AG04449 (cell line): ENCODE data around the gene FYCO1.

Experiments
- CTCF ChIA-PET: fragments of 350-600 bp; formaldehyde crosslinking; extraction: SDS; loops from one replicate; lab custom pipeline; 2021; ENCODE audit warnings: antibody characterized with exemption; lab: Yijun Ruan, JAX
- POLR2A ChIA-PET: fragments of 400-600, 350-600 bp; formaldehyde crosslinking; extraction: SDS; loops from one replicate; lab custom pipeline; 2020; ENCODE audit warnings: antibody characterized with exemption, inconsistent platforms; lab: Yijun Ruan, JAX
- DNase-seq: peaks from one replicate; pipeline ENCODE4 v3.0.0-alpha.2; 2010; ENCODE audit warnings: low read depth, low spot score
- H3K4me3 ChIP-seq: 2 replicates; pipeline ENCODE4 v1.5.1; 2011; ENCODE audit warnings: low read depth, mild to moderate bottlenecking, control low read depth, low read length
- TF ChIP-seq, protein P1 (sequence below): IDR thresholded peaks from one replicate; pipeline ENCODE4 v1.5.1; 2011; ENCODE audit warnings: mild to moderate bottlenecking, moderate library complexity, low read length, control low read depth, inconsistent platforms; ENCODE audit not compliant: insufficient read depth; ENCODE audit errors: missing control alignments

Gene FYCO1

GRCh38 chr3:45947361-45947760 lies 48.3 kb downstream of the FYCO1 start:
- POLR2A ChIA-PET, result no interaction called here
- DNase-seq, result no peak
- TF ChIP-seq, protein P1, sequence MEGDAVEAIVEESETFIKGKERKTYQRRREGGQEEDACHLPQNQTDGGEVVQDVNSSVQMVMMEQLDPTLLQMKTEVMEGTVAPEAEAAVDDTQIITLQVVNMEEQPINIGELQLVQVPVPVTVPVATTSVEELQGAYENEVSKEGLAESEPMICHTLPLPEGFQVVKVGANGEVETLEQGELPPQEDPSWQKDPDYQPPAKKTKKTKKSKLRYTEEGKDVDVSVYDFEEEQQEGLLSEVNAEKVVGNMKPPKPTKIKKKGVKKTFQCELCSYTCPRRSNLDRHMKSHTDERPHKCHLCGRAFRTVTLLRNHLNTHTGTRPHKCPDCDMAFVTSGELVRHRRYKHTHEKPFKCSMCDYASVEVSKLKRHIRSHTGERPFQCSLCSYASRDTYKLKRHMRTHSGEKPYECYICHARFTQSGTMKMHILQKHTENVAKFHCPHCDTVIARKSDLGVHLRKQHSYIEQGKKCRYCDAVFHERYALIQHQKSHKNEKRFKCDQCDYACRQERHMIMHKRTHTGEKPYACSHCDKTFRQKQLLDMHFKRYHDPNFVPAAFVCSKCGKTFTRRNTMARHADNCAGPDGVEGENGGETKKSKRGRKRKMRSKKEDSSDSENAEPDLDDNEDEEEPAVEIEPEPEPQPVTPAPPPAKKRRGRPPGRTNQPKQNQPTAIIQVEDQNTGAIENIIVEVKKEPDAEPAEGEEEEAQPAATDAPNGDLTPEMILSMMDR, result no peak
- H3K4me3 ChIP-seq, result no peak overlapping the region
- CTCF ChIA-PET, result interaction anchor here (1.6 to 36.2 kb wide), 3 partner anchors 10 to 136 kb away, joined by 3 to 918 read pairs (median 33); no protein-coding TSS in a partner anchor

DNA sequence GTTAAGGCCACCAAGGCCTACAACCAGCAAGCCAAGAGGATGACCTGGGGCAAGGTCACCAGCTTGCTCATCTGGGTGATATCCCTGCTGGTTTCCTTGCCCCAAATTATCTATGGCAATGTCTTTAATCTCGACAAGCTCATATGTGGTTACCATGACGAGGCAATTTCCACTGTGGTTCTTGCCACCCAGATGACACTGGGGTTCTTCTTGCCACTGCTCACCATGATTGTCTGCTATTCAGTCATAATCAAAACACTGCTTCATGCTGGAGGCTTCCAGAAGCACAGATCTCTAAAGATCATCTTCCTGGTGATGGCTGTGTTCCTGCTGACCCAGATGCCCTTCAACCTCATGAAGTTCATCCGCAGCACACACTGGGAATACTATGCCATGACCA lies 48.7 kb downstream of the FYCO1 start:
- no peak overlapping the region for H3K4me3 ChIP-seq
- ChIA-PET POLR2A (no interaction called here), CTCF (interaction anchor here (1.6 to 36.2 kb wide), 3 partner anchors 9 to 136 kb away, joined by 3 to 918 read pairs (median 33); no protein-coding TSS in a partner anchor)
- no peak for DNase-seq
- TF ChIP-seq, protein P1, result no peak

DNA sequence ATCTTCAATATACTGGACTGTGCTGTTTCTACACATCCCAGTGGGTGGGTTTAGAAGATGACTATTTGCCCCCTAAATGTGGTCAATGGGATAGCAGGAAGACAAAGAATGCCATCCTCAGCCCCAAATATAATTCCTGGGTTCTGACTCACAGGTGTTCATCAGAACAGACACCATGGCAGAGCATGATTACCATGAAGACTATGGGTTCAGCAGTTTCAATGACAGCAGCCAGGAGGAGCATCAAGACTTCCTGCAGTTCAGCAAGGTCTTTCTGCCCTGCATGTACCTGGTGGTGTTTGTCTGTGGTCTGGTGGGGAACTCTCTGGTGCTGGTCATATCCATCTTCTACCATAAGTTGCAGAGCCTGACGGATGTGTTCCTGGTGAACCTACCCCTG lies 49.3 kb downstream of the FYCO1 start:
- CTCF ChIA-PET, result interaction anchor here (0.7 to 36.2 kb wide), 4 partner anchors 9 to 137 kb away, joined by 3 to 918 read pairs (median 18); no protein-coding TSS in a partner anchor
- POLR2A ChIA-PET, result no interaction called here
- TF ChIP-seq, protein P1, result no peak

DNA sequence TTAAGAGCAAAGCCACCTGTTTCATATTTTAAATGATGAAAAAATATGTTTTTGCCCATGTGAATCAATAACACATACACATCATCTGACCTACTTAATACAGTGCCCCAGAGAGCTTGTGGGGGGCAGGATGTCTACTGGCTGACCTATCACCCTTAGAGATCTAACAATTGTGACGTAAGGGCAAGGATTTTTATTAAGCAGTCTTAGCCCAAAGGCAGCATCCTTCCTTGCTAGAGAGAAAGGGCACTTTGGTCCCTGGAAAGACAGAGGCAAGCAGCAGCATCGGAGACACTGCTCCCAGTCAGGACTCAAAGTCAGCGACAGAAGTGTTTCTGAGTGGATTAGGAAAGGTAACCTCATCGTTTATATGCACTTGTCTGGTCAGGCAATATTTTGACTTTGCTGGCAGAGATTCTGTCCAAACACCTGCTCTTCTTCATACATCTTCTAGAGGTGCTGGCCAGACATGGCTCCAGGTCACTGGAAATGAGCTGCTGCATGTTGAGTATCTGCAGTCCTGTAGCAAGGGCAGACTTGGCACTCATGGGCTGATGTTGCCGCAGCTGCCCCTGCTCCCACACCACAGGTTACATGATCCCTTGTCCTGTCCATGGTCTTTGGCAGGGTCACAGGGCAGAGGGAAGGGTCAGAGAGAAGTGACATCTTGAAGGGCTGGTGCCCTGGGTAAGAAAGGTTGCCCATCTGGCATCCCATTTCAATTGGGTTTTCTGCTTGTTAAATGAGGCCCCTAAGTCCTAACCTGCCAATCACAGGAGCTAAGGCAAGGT lies 50.6 kb downstream of the FYCO1 start:
- H3K4me3 ChIP-seq, result no peak overlapping the region
- CTCF ChIA-PET, result interaction anchor here (0.6 to 36.2 kb wide), 5 partner anchors 7 to 901 kb away, joined by 3 to 918 read pairs (median 4); no protein-coding TSS in a partner anchor
- no peak for DNase-seq
- POLR2A ChIA-PET, result no interaction called here
- TF ChIP-seq, protein P1, result no peak

More for the DNA sequence above, 49.3 kb downstream of the FYCO1 start:
- no peak for DNase-seq
- H3K4me3 ChIP-seq, result no peak overlapping the region

- no peak within 1 kb of the TSS for H3K4me3 ChIP-seq
- ChIA-PET CTCF (interaction anchor here (0.6 to 36.2 kb wide), 5 partner anchors 10 to 140 kb away, joined by 3 to 918 read pairs (median 4); no protein-coding TSS in a partner anchor), POLR2A (interaction anchor here (0.8 to 1.0 kb wide), 2 partner anchors 30 to 49 kb away, joined by 3 read pairs; no protein-coding TSS in a partner anchor)
- DNase-seq, result no peak
- TF ChIP-seq, protein P1, result no peak
Measured at GRCh38 chr3:45943207-45943846, 52.3 kb downstream of the FYCO1 start, which contains the start of gene CXCR6. TSS of gene CXCR6 (plus strand) at chr3:45943464. CDS start at chr3:45946482, 3,018 bp downstream.
